Caco-2 (cell line): Measurements from ENCODE around the gene HIPK2. TPM values are rescaled to one million over a fixed set of nuclear protein-coding genes. Genes with fewer than 3 reads are reported as not detected.

Experiments
- BruUV-seq: library from RNA; stranded (reverse); fragments of 400-500 nt; replicated peaks from 2 replicates; lab custom pipeline; 2021; lab: Mats Ljungman, UMichigan
- CTCF ChIA-PET: fragments of 300-600 bp; sonication (Branson Sonifier 250); formaldehyde crosslinking; loops from one replicate; lab custom pipeline; 2022; ENCODE audit warnings: antibody characterized with exemption; lab: Charles Lee
- POLR2A ChIA-PET: fragments of 300-600 bp; sonication (Branson Sonifier 250); formaldehyde crosslinking; loops from one replicate; lab custom pipeline; 2022; ENCODE audit warnings: antibody characterized with exemption; lab: Charles Lee
- DNase-seq, 2 experiments: peaks; one replicate each; pipeline versions ENCODE4 v3.0.0 to v3.0.0-alpha.2; 2020 to 2022
- H3K27me3 ChIP-seq: replicated peaks from 2 replicates; pipeline ENCODE4 v1.6.0; 2011; ENCODE audit warnings: low read length; ENCODE audit not compliant: control insufficient read depth, insufficient read depth
- H3K36me3 ChIP-seq: 2 replicates; pipeline ENCODE4 v1.5.1; 2011; ENCODE audit warnings: low read length; ENCODE audit not compliant: control insufficient read depth, insufficient read depth
- H3K4me1 ChIP-seq: fragments of 250-450 bp; sonication (Bioruptor Pico); 2 replicates; pipeline ENCODE4 v1.5.1; 2020; ENCODE audit warnings: mild to moderate bottlenecking
- H3K4me3 ChIP-seq: 2 replicates; pipeline ENCODE4 v1.5.1; 2011; ENCODE audit warnings: low read depth, mild to moderate bottlenecking, control low read depth, low read length
- H3K9me3 ChIP-seq: fragments of 250-450 bp; sonication (Bioruptor Pico); 2 replicates; pipeline ENCODE4 v1.5.1; 2020; ENCODE audit warnings: mild to moderate bottlenecking, moderate library complexity
- H3K27ac Mint-ChIP-seq: one replicate; pipeline ENCODE4 v1.8.0; 2022; ENCODE audit warnings: mixed read lengths; ENCODE audit not compliant: unreplicated experiment
- H3K27me3 Mint-ChIP-seq: one replicate; pipeline ENCODE4 v1.8.0; 2022; ENCODE audit warnings: mixed read lengths; ENCODE audit not compliant: insufficient read depth, unreplicated experiment
- H3K36me3 Mint-ChIP-seq: one replicate; pipeline ENCODE4 v1.8.0; 2022; ENCODE audit warnings: mild to moderate bottlenecking, mixed read lengths; ENCODE audit not compliant: insufficient read depth, unreplicated experiment
- H3K4me1 Mint-ChIP-seq: one replicate; pipeline ENCODE4 v1.8.0; 2022; ENCODE audit warnings: low read depth, mixed read lengths; ENCODE audit not compliant: unreplicated experiment
- H3K4me3 Mint-ChIP-seq: one replicate; pipeline ENCODE4 v1.8.0; 2022; ENCODE audit warnings: mild to moderate bottlenecking, moderate library complexity, mixed read lengths; ENCODE audit not compliant: unreplicated experiment
- H3K9me3 Mint-ChIP-seq: one replicate; pipeline ENCODE4 v1.8.0; 2022; ENCODE audit warnings: mixed read lengths; ENCODE audit not compliant: unreplicated experiment
- CTCF ChIP-seq, 2 experiments: fragments of 200-600 bp in 1 of 2; IDR thresholded peaks; 1 replicate in 1 of 2; 2 replicates in 1 of 2; pipeline versions ENCODE4 v1.5.1 to v1.8.0; 2011 to 2022; ENCODE audit warnings: antibody characterized with exemption in 1 of 2, control low read depth in 1 of 2, inconsistent platforms in 1 of 2, low read depth in 1 of 2, low read length in 1 of 2, mild to moderate bottlenecking in 1 of 2, moderate library complexity in 1 of 2; ENCODE audit not compliant: insufficient read depth in 1 of 2, severe bottlenecking in 1 of 2, unreplicated experiment in 1 of 2
- intact Hi-C: fragments of 100-400 bp; cut with micrococcal nuclease; formaldehyde crosslinking; loops from one replicate; pipeline ENCODE4 v1.10.0; 2022; ENCODE audit not compliant: unreplicated experiment
- total RNA-seq: library from RNA; stranded (reverse); gene quantifications from 2 replicates; pipeline ENCODE4 v1.2.3, GENCODE V29; 2022

The HIPK2 gene
- total RNA-seq, 1 experiment from 2014 or later: 42.8 TPM

- no TSS peak for BruUV-seq
Observed at GRCh38 chr7:139697056-139697455, 80.7 kb downstream of the HIPK2 start.

GRCh38 chr7:139696552-139696951, 81.2 kb downstream of the HIPK2 start:
- Mint-ChIP-seq H3K27ac (no peak overlapping the region), H3K4me1 (peaks cover 11% of the 10 kb centered on the region), H3K36me3 (peaks cover 4% of the 10 kb centered on the region), H3K4me3 (no peak overlapping the region), H3K9me3 (no peaks in the 10 kb centered on the region), H3K27me3 (no peaks in the 10 kb centered on the region)
- CTCF ChIA-PET: no interaction called here
- no peaks in the 10 kb centered on the region for H3K4me1 ChIP-seq
- DNase-seq: no peak
- no peak overlapping the region for H3K4me3 ChIP-seq
- TF ChIP-seq CTCF (IDR thresholded peaks at IDR 0.05; ENCODE audit: insufficient read depth in 1 of 2, low read depth in 1 of 2, low read length in 1 of 2, severe bottlenecking in 1 of 2, unreplicated experiment in 1 of 2): no peak
- BruUV-seq: no TSS peak
- H3K9me3 ChIP-seq: no peaks in the 10 kb centered on the region
- no peaks in the 10 kb centered on the region for H3K27me3 ChIP-seq
- intact Hi-C loops: no loop called here
- peaks cover 2% of the 10 kb centered on the region; the same call in 1 of the 2 replicates for H3K36me3 ChIP-seq
- POLR2A ChIA-PET: no interaction called here

More at GRCh38 chr7:139697056-139697455, 80.7 kb downstream of the HIPK2 start:
- no peak overlapping the region for H3K4me3 ChIP-seq
- Mint-ChIP-seq H3K36me3 (peaks cover 4% of the 10 kb centered on the region), H3K27me3 (no peaks in the 10 kb centered on the region), H3K4me3 (no peak overlapping the region), H3K4me1 (peaks cover 11% of the 10 kb centered on the region), H3K9me3 (no peaks in the 10 kb centered on the region), H3K27ac (no peak overlapping the region)
- ChIA-PET POLR2A (no interaction called here), CTCF (no interaction called here)
- H3K4me1 ChIP-seq: no peaks in the 10 kb centered on the region
- no peaks in the 10 kb centered on the region for H3K27me3 ChIP-seq
- no peak for TF ChIP-seq CTCF (IDR thresholded peaks at IDR 0.05; ENCODE audit: insufficient read depth in 1 of 2, low read depth in 1 of 2, low read length in 1 of 2, severe bottlenecking in 1 of 2, unreplicated experiment in 1 of 2)
- intact Hi-C loops: no loop called here
- DNase-seq: no peak
- H3K9me3 ChIP-seq: no peaks in the 10 kb centered on the region
- peaks cover 2% of the 10 kb centered on the region; the same call in 1 of the 2 replicates for H3K36me3 ChIP-seq

- no peaks in the 10 kb centered on the region for H3K27me3 ChIP-seq
- POLR2A ChIA-PET: no interaction called here
- H3K9me3 ChIP-seq: no peaks in the 10 kb centered on the region
- H3K4me3 Mint-ChIP-seq: no peak overlapping the region
- no peak overlapping the region for H3K4me3 ChIP-seq
- peaks cover 11% of the 10 kb centered on the region for H3K4me1 Mint-ChIP-seq
- H3K27ac Mint-ChIP-seq: peak overlapping the region; percentile 3
- CTCF ChIA-PET: no interaction called here
- no peaks in the 10 kb centered on the region for H3K4me1 ChIP-seq
- no peak for TF ChIP-seq CTCF (IDR thresholded peaks at IDR 0.05; ENCODE audit: insufficient read depth in 1 of 2, low read depth in 1 of 2, low read length in 1 of 2, severe bottlenecking in 1 of 2, unreplicated experiment in 1 of 2)
- intact Hi-C loops: no loop called here
- peaks cover 2% of the 10 kb centered on the region; the same call in 1 of the 2 replicates for H3K36me3 ChIP-seq
- no peaks in the 10 kb centered on the region for H3K27me3 Mint-ChIP-seq
- peaks cover 4% of the 10 kb centered on the region for H3K36me3 Mint-ChIP-seq
- DNase-seq: no peak
- H3K9me3 Mint-ChIP-seq: no peaks in the 10 kb centered on the region
- BruUV-seq: no TSS peak
Observed at GRCh38 chr7:139695588-139695987, 82.2 kb downstream of the HIPK2 start.
